Activated naive CD4-positive, alpha-beta T cell treated with anti-CD3 and anti-CD28 coated beads, Interleukin-2, amount 50 U/mL, for 16 hours (primary cell): ENCODE data around the gene PHLDB3.
A peak's percentile ranks its signal among the peaks of the same experiment; 100 is the strongest.
"Not testable (repeated sequence)": the region's sequence is repeated elsewhere in the genome, so short reads cannot be mapped to it uniquely, and the experiment has no call there.

Source experiments
- DNase-seq: peaks from one replicate; pipeline ENCODE4 v3.0.0-alpha.2; 2020

The PHLDB3 gene

GRCh38 chr19:43466793-43467192, 37.8 kb downstream of the PHLDB3 start:
- no peak for DNase-seq

- no peak for DNase-seq
These were observed 39.0 kb downstream of the PHLDB3 start, which contains the start of gene LYPD3 for GRCh38 chr19:43465468-43466120. LYPD3 (minus strand) TSS chr19:43465608; CDS start chr19:43465571, 37 bp downstream.

GRCh38 chr19:43464134-43464775, 40.3 kb downstream of the PHLDB3 start:
- DNase-seq: peak; percentile 76

- DNase-seq: peak; percentile 99
These were observed 41.0 kb downstream of the PHLDB3 start for GRCh38 chr19:43463381-43464133.

- DNase-seq: no peak
These were observed 41.7 kb downstream of the PHLDB3 start for GRCh38 chr19:43462785-43463380.

GRCh38 chr19:43462383-43462782, 42.2 kb downstream of the PHLDB3 start:
- no peak for DNase-seq

- DNase-seq: no peak
These were observed 43.2 kb downstream of the PHLDB3 start for GRCh38 chr19:43461303-43461702.

- DNase-seq: no peak
These were observed 44.1 kb downstream of the PHLDB3 start for GRCh38 chr19:43460362-43461016.

GRCh38 chr19:43457809-43458208, 46.7 kb downstream of the PHLDB3 start:
- DNase-seq: no peak

- no peak for DNase-seq
These were observed 49.0 kb downstream of the PHLDB3 start for GRCh38 chr19:43455321-43456113.

- DNase-seq: no peak
These were observed 50.5 kb downstream of the PHLDB3 start for GRCh38 chr19:43454031-43454430.

- DNase-seq: no peak
These were observed 52.0 kb downstream of the PHLDB3 start for GRCh38 chr19:43452582-43452981.

- DNase-seq: no peak
These were observed 54.0 kb downstream of the PHLDB3 start for GRCh38 chr19:43450545-43450997.

GRCh38 chr19:43447655-43448054, 56.9 kb downstream of the PHLDB3 start:
- no peak for DNase-seq

GRCh38 chr19:43446746-43447489, 57.6 kb downstream of the PHLDB3 start:
- peak; percentile 76 for DNase-seq

GRCh38 chr19:43445426-43445825, 59.1 kb downstream of the PHLDB3 start:
- DNase-seq: no peak

GRCh38 chr19:43444531-43445287, 59.8 kb downstream of the PHLDB3 start:
- no peak for DNase-seq

GRCh38 chr19:43444091-43444490, 60.5 kb downstream of the PHLDB3 start:
- not testable (repeated sequence) for DNase-seq

GRCh38 chr19:43441716-43442115, 62.8 kb downstream of the PHLDB3 start:
- no peak for DNase-seq

- DNase-seq: no peak
These were observed 64.9 kb downstream of the PHLDB3 start for GRCh38 chr19:43439709-43440063.
